Neural crest cell (in vitro differentiated cells): ENCODE data around the gene COL8A2. TPM values are rescaled to one million over a fixed set of nuclear protein-coding genes. Genes with fewer than 3 reads are reported as not detected.

Experiments
- DNase-seq: peaks from one replicate; pipeline ENCODE4 v3.0.0; 2021; ENCODE audit warnings: low read depth, mixed read lengths, low spot score
- H3K27ac Mint-ChIP-seq: one replicate; pipeline ENCODE4 v1.8.0; 2021; ENCODE audit warnings: mild to moderate bottlenecking, mixed read lengths; ENCODE audit not compliant: unreplicated experiment
- H3K27me3 Mint-ChIP-seq: 2 replicates; pipeline ENCODE4 v1.8.0; 2021; ENCODE audit warnings: low read depth, mild to moderate bottlenecking, mixed read lengths
- H3K36me3 Mint-ChIP-seq: 2 replicates; pipeline ENCODE4 v1.8.0; 2021; ENCODE audit warnings: low read depth, mild to moderate bottlenecking, mixed read lengths
- H3K4me1 Mint-ChIP-seq: 2 replicates; pipeline ENCODE4 v1.8.0; 2021; ENCODE audit warnings: mixed read lengths
- H3K4me3 Mint-ChIP-seq: one replicate; pipeline ENCODE4 v1.8.0; 2021; ENCODE audit warnings: mild to moderate bottlenecking, mixed read lengths
- H3K9me3 Mint-ChIP-seq: 2 replicates; pipeline ENCODE4 v1.8.0; 2021; ENCODE audit warnings: mixed read lengths
- CTCF ChIP-seq: fragments of 200-600 bp; sonication (generic); conservative IDR thresholded peaks from 2 replicates; pipeline ENCODE4 v1.5.0; 2021; ENCODE audit warnings: antibody characterized with exemption, mild to moderate bottlenecking
- total RNA-seq: library from RNA; stranded (reverse); gene quantifications from 2 replicates; pipeline ENCODE4 v1.2.1, GENCODE V29; 2021

The COL8A2 gene
- total RNA-seq, 1 donor from 2014 or later = 0.09 TPM

- no peak for DNase-seq
- H3K9me3 Mint-ChIP-seq = no peaks in the 10 kb centered on the region
- H3K36me3 Mint-ChIP-seq = no peaks in the 10 kb centered on the region
- no peak for TF ChIP-seq CTCF
- H3K27me3 Mint-ChIP-seq = no peaks in the 10 kb centered on the region
- H3K4me3 Mint-ChIP-seq = peak overlapping the region; percentile 76
- peak overlapping the region; percentile 19 for H3K27ac Mint-ChIP-seq
- H3K4me1 Mint-ChIP-seq = peaks cover 27% of the 10 kb centered on the region
Observed at GRCh38 chr1:36085686-36086526, 39.1 kb downstream of the COL8A2 start.

- TF ChIP-seq CTCF = no peak
- H3K27ac Mint-ChIP-seq = no peak overlapping the region
- H3K27me3 Mint-ChIP-seq = no peaks in the 10 kb centered on the region
- no peaks in the 10 kb centered on the region for H3K9me3 Mint-ChIP-seq
- peaks cover 27% of the 10 kb centered on the region for H3K4me1 Mint-ChIP-seq
- H3K4me3 Mint-ChIP-seq = peak overlapping the region; percentile 82
- DNase-seq = no peak
- no peaks in the 10 kb centered on the region for H3K36me3 Mint-ChIP-seq
Observed at GRCh38 chr1:36085126-36085525, 39.9 kb downstream of the COL8A2 start.

DNA sequence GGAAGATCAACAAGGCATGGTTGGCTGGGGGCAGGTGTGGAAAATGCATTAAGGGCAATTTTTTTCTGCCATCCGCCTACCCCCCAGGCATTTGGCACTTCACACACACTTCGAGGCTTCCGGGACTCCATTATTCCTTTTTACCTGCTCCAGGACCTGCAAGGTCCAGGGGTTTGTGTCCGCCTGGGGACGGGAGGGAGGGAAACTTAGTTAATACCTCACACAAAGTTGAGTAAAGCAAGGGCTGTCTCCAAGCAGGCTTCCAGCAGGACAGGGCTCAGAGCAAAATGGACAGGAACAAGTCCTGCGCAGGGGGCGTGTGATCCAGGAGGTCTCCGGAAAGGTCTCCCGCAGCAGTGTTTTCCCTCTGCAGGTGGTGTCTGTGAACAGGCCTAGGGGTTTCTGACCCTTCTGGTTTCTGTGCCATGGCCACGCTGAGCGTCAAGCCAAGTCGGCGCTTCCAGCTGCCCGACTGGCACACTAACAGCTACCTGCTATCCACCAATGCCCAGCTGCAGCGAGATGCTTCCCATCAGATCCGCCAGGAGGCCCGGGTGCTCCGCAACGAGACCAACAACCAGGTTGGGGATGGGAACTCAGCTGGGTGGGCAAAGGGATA lies 40.4 kb downstream of the COL8A2 start:
- Mint-ChIP-seq H3K27ac (peak overlapping the region; percentile 71), H3K27me3 (no peaks in the 10 kb centered on the region), H3K9me3 (no peaks in the 10 kb centered on the region), H3K36me3 (no peaks in the 10 kb centered on the region), H3K4me1 (peaks cover 22% of the 10 kb centered on the region), H3K4me3 (peak overlapping the region; percentile 82)
- DNase-seq = no peak
- TF ChIP-seq CTCF = no peak

GRCh38 chr1:36083635-36084496 lies 41.2 kb downstream of the COL8A2 start, which contains the start of gene TEKT2:
TEKT2 (plus strand) TSS chr1:36084094; CDS start chr1:36084922, 828 bp downstream.
- Mint-ChIP-seq H3K36me3 (no peaks in the 10 kb centered on the region), H3K4me1 (peaks cover 17% of the 10 kb centered on the region), H3K4me3 (peak within 1 kb of the TSS; percentile 82), H3K27me3 (no peaks in the 10 kb centered on the region), H3K27ac (peak within 1 kb of the TSS; percentile 71), H3K9me3 (no peaks in the 10 kb centered on the region)
- peak; percentile 68 for DNase-seq
- no peak for TF ChIP-seq CTCF

DNA sequence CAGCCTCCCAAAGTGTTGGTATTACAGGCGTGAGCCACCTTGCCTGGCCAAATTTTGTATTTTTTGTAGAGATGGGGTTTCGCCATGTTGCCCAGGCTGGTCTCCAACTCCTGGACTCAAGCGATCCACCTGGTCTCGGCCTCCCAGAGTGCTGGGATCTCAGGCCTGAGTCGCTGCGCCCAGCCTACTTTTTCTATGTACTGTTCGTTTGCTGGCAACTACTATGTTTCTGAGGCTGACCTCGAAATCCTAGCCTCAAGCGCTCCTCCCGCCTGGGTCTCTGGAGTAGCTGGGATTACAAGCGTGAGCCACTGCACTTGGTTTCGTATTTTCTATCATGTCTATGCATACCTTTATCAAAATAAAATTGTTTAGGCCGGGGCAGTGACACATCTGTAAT lies 41.8 kb downstream of the COL8A2 start:
- DNase-seq = no peak
- no peak for TF ChIP-seq CTCF

More for the DNA sequence above, 41.8 kb downstream of the COL8A2 start:
- no peaks in the 10 kb centered on the region for H3K36me3 Mint-ChIP-seq
- H3K9me3 Mint-ChIP-seq = no peaks in the 10 kb centered on the region
- peaks cover 17% of the 10 kb centered on the region for H3K4me1 Mint-ChIP-seq
- no peak overlapping the region for H3K27ac Mint-ChIP-seq
- H3K27me3 Mint-ChIP-seq = no peaks in the 10 kb centered on the region
- peak overlapping the region; percentile 61 for H3K4me3 Mint-ChIP-seq
